WTC11 (cell line): ENCODE measurements around the gene TBX3. TPM values are rescaled to one million over a fixed set of nuclear protein-coding genes. Genes with fewer than 3 reads are reported as not detected.

ENCODE experiments used
- ATAC-seq: fragments of 200-7000 bp; cut with Tn5 transposase; 2 replicates; pipeline ENCODE4 v1.10.0; 2021; ENCODE audit warnings: mild to moderate bottlenecking, moderate library complexity
- CTCF ChIA-PET: fragments of 300-600 bp; sonication (Branson Sonifier 250); formaldehyde crosslinking; loops from one replicate; lab custom pipeline; 2021; ENCODE audit warnings: antibody characterized with exemption; lab: Charles Lee
- POLR2A ChIA-PET: fragments of 350-600 bp; sonication (Branson Sonifier 250); formaldehyde crosslinking; loops from one replicate; lab custom pipeline; 2021; ENCODE audit warnings: antibody characterized with exemption; lab: Charles Lee
- DNase-seq: peaks from one replicate; pipeline ENCODE4 v3.0.0; 2021; ENCODE audit warnings: low spot score
- H3K27ac Mint-ChIP-seq: 2 replicates; pipeline ENCODE4 v1.8.0; 2021; ENCODE audit warnings: mixed read lengths
- H3K27me3 Mint-ChIP-seq: 2 replicates; pipeline ENCODE4 v1.8.0; 2021; ENCODE audit warnings: low read depth, mild to moderate bottlenecking, moderate library complexity, mixed read lengths
- H3K36me3 Mint-ChIP-seq: 2 replicates; pipeline ENCODE4 v1.8.0; 2021; ENCODE audit warnings: mixed read lengths
- H3K4me1 Mint-ChIP-seq: 2 replicates; pipeline ENCODE4 v1.8.0; 2022; ENCODE audit warnings: mixed read lengths
- H3K4me3 Mint-ChIP-seq: 2 replicates; pipeline ENCODE4 v1.8.0; 2021; ENCODE audit warnings: mild to moderate bottlenecking, moderate library complexity, mixed read lengths
- H3K9me3 Mint-ChIP-seq: 2 replicates; pipeline ENCODE4 v1.8.0; 2021; ENCODE audit warnings: mixed read lengths
- AR ChIP-seq: fragments of 250-450 bp; sonication (Bioruptor Pico); IDR thresholded peaks from 2 replicates; pipeline ENCODE4 v1.9.0; 2021; ENCODE audit warnings: mild to moderate bottlenecking
- ATF3 ChIP-seq: sonication (generic); formaldehyde crosslinking; conservative IDR thresholded peaks from 2 replicates; pipeline ENCODE4 v1.8.1; 2022; ENCODE audit warnings: mild to moderate bottlenecking, missing genetic modification reagents
- CREB1 ChIP-seq: sonication (generic); formaldehyde crosslinking; IDR thresholded peaks from 2 replicates; pipeline ENCODE4 v1.8.0; 2023; ENCODE audit warnings: mild to moderate bottlenecking, missing genetic modification reagents
- E2F4 ChIP-seq: sonication (generic); formaldehyde crosslinking; IDR thresholded peaks from 2 replicates; pipeline ENCODE4 v1.8.1; 2022; ENCODE audit warnings: low read depth, mild to moderate bottlenecking, moderate library complexity, missing genetic modification reagents, borderline replicate concordance
- ERG ChIP-seq: fragments of 250-450 bp; sonication (Bioruptor Pico); IDR thresholded peaks from 2 replicates; pipeline ENCODE4 v1.8.0; 2021; ENCODE audit warnings: mild to moderate bottlenecking
- FOXP4 ChIP-seq: sonication (generic); formaldehyde crosslinking; IDR thresholded peaks from 2 replicates; pipeline ENCODE4 v1.8.0; 2022; ENCODE audit warnings: mild to moderate bottlenecking, missing genetic modification reagents
- NR3C1 ChIP-seq: sonication (generic); formaldehyde crosslinking; conservative IDR thresholded peaks from 2 replicates; pipeline ENCODE4 v1.8.1; 2023; ENCODE audit warnings: low read depth, mild to moderate bottlenecking, missing genetic modification reagents
- PRRX2 ChIP-seq: fragments of 250-450 bp; sonication (Bioruptor Pico); IDR thresholded peaks from 2 replicates; pipeline ENCODE4 v1.8.0; 2021; ENCODE audit warnings: mild to moderate bottlenecking
- SOX15 ChIP-seq: fragments of 250-450 bp; sonication (Bioruptor Pico); IDR thresholded peaks from 2 replicates; pipeline ENCODE4 v1.9.0; 2021; ENCODE audit warnings: mild to moderate bottlenecking
- USF2 ChIP-seq: sonication (generic); formaldehyde crosslinking; IDR thresholded peaks from 2 replicates; pipeline ENCODE4 v1.8.1; 2023; ENCODE audit warnings: mild to moderate bottlenecking, missing genetic modification reagents, moderate library complexity
- ZBTB43 ChIP-seq: sonication (generic); formaldehyde crosslinking; IDR thresholded peaks from 2 replicates; pipeline ENCODE4 v1.8.1; 2023; ENCODE audit warnings: mild to moderate bottlenecking, missing genetic modification reagents
- ZNF263 ChIP-seq: sonication (generic); formaldehyde crosslinking; IDR thresholded peaks from 2 replicates; pipeline ENCODE4 v1.8.1; 2022; ENCODE audit warnings: low read depth, mild to moderate bottlenecking, moderate library complexity, missing genetic modification reagents
- ZNF317 ChIP-seq: sonication (generic); formaldehyde crosslinking; IDR thresholded peaks from 2 replicates; pipeline ENCODE4 v1.8.1; 2023; ENCODE audit warnings: low read depth, mild to moderate bottlenecking, moderate library complexity, missing genetic modification reagents, borderline replicate concordance
- total RNA-seq: library from RNA; stranded (reverse); gene quantifications from 3 replicates; pipeline ENCODE4 v1.2.3, GENCODE V29; 2021
- TF ChIP-seq, protein P1 (sequence below): sonication (generic); formaldehyde crosslinking; IDR thresholded peaks from 2 replicates; pipeline ENCODE4 v1.8.0; 2023; ENCODE audit warnings: missing genetic modification reagents
- TF ChIP-seq, protein P2 (sequence below): fragments of 250-450 bp; sonication (Bioruptor Pico); IDR thresholded peaks from 2 replicates; pipeline ENCODE4 v2.1.2; 2022; ENCODE audit warnings: mild to moderate bottlenecking, moderate library complexity

The TBX3 gene
- total RNA-seq, 1 experiment from 2014 or later, result 2.2 TPM

DNA sequence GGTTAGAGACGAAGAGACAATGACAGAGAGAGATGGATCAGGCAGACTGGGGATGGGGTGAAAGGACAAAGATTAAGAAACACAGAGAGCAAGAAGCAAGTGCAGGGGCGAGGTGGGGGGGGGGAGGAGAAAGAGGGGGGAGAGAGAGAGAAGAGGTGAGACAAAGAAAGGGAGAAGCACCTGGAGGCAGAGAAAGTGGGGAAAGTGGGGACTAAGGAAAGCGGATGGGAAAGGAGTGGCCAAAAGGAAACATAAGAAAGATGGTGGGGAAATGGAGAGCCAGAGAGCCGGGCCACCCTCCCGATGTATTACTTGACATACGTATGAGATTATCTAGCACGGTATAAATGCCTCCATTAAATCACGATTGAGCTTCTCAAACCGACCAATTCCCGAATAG lies 18.5 kb upstream of the TBX3 start:
- ChIA-PET POLR2A (no interaction called here), CTCF (interaction anchor here (1.1 to 3.9 kb wide), 3 partner anchors 10 to 465 kb away, joined by 3 to 15 read pairs (median 3); partner anchors contain the start of gene TBX3)
- Mint-ChIP-seq H3K4me1 (peaks cover 53% of the 10 kb centered on the region), H3K9me3 (no peaks in the 10 kb centered on the region), H3K27ac (no peak overlapping the region), H3K36me3 (no peaks in the 10 kb centered on the region), H3K27me3 (peaks cover 95% of the 10 kb centered on the region), H3K4me3 (peak overlapping the region; percentile 47)
- no peak for ATAC-seq
- DNase-seq, result no peak
- no peak for TF ChIP-seq ERG
- no peak for TF ChIP-seq ATF3 (CRISPR knock-in tag)
- TF ChIP-seq E2F4, result no peak
- TF ChIP-seq NR3C1 (CRISPR knock-in tag), result no peak

GRCh38 chr12:114701553-114701952 lies 17.6 kb upstream of the TBX3 start:
- DNase-seq (no peak), ATAC-seq (no peak)
- H3K4me3 Mint-ChIP-seq, result no peak overlapping the region
- CTCF ChIA-PET, result interaction anchor here (1.1 to 3.9 kb wide), 2 partner anchors 17 to 39 kb away, joined by 5 to 15 read pairs; partner anchors contain the start of gene TBX3
- H3K9me3 Mint-ChIP-seq, result no peaks in the 10 kb centered on the region
- POLR2A ChIA-PET, result no interaction called here
- H3K36me3 Mint-ChIP-seq, result no peaks in the 10 kb centered on the region
- H3K4me1 Mint-ChIP-seq, result peaks cover 61% of the 10 kb centered on the region
- TF ChIP-seq ZBTB43 (CRISPR knock-in tag) (no peak), CREB1 (CRISPR knock-in tag) (no peak), ZNF317 (CRISPR knock-in tag) (no peak), USF2 (CRISPR knock-in tag) (no peak), SOX15 (CRISPR knock-in tag) (no peak), AR (CRISPR knock-in tag) (no peak), ZNF263 (CRISPR knock-in tag) (no peak), FOXP4 (CRISPR knock-in tag) (no peak), ATF3 (CRISPR knock-in tag) (no peak), PRRX2 (no peak)
- TF ChIP-seq, protein P1, sequence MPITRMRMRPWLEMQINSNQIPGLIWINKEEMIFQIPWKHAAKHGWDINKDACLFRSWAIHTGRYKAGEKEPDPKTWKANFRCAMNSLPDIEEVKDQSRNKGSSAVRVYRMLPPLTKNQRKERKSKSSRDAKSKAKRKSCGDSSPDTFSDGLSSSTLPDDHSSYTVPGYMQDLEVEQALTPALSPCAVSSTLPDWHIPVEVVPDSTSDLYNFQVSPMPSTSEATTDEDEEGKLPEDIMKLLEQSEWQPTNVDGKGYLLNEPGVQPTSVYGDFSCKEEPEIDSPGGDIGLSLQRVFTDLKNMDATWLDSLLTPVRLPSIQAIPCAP, result no peak
- TF ChIP-seq, protein P2, sequence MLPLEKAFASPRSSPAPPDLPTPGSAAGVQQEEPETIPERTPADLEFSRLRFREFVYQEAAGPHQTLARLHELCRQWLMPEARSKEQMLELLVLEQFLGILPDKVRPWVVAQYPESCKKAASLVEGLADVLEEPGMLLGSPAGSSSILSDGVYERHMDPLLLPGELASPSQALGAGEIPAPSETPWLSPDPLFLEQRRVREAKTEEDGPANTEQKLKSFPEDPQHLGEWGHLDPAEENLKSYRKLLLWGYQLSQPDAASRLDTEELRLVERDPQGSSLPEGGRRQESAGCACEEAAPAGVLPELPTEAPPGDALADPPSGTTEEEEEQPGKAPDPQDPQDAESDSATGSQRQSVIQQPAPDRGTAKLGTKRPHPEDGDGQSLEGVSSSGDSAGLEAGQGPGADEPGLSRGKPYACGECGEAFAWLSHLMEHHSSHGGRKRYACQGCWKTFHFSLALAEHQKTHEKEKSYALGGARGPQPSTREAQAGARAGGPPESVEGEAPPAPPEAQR (CRISPR knock-in tag), result no peak
- no peak overlapping the region for H3K27ac Mint-ChIP-seq
- peaks cover 100% of the 10 kb centered on the region for H3K27me3 Mint-ChIP-seq
